Natural killer cell (primary cell): ENCODE results near the gene DENND5A. TPM values are rescaled to one million over a fixed set of nuclear protein-coding genes. Genes with fewer than 3 reads are reported as not detected.

ENCODE experiments used
- ATAC-seq, 3 donors: fragments of 150-1000 bp in 2 of 3; fragments of 200-7000 bp in 1 of 3; cut with Tn5 transposase; 1 replicate in 1 of 3; 2 replicates in 2 of 3; pipeline ENCODE4 v1.10.0; 2021; ENCODE audit warnings: mild to moderate bottlenecking in 2 of 3, moderate library complexity in 2 of 3
- DNase-seq, 2 donors: peaks; one replicate each; pipeline versions ENCODE4 v3.0.0 to v3.0.0-alpha.2; 2013 to 2021; ENCODE audit warnings: mixed read lengths in 1 of 2
- H3K27ac ChIP-seq: one replicate; pipeline ENCODE4 v1.5.1; 2013; ENCODE audit warnings: mild to moderate bottlenecking, low read length
- H3K27me3 ChIP-seq: one replicate; pipeline ENCODE4 v1.6.1; 2013; ENCODE audit warnings: low read length; ENCODE audit not compliant: control insufficient read depth, insufficient read depth
- H3K36me3 ChIP-seq: one replicate; pipeline ENCODE4 v1.6.1; 2013; ENCODE audit warnings: low read length; ENCODE audit not compliant: control insufficient read depth, insufficient read depth
- H3K4me1 ChIP-seq: one replicate; pipeline ENCODE4 v1.6.1; 2013; ENCODE audit warnings: low read length; ENCODE audit not compliant: control insufficient read depth, insufficient read depth
- H3K4me3 ChIP-seq: one replicate; pipeline ENCODE4 v1.5.1; 2013; ENCODE audit warnings: low read length
- H3K9me3 ChIP-seq: one replicate; pipeline ENCODE4 v1.6.1; 2013; ENCODE audit warnings: low read length; ENCODE audit not compliant: control insufficient read depth, insufficient read depth
- H3K27ac Mint-ChIP-seq, 2 donors: one replicate each; pipeline ENCODE4 v1.8.0; 2022; ENCODE audit warnings: mild to moderate bottlenecking in 2 of 2, mixed read lengths in 2 of 2, moderate library complexity in 1 of 2
- H3K27me3 Mint-ChIP-seq, 2 donors: one replicate each; pipeline ENCODE4 v1.8.0; 2022; ENCODE audit warnings: low read depth in 2 of 2, mixed read lengths in 2 of 2
- H3K36me3 Mint-ChIP-seq: one replicate; pipeline ENCODE4 v1.8.0; 2022; ENCODE audit warnings: mixed read lengths
- H3K4me1 Mint-ChIP-seq, 2 donors: one replicate each; pipeline ENCODE4 v1.8.0; 2022; ENCODE audit warnings: mixed read lengths in 2 of 2
- H3K4me3 Mint-ChIP-seq: one replicate; pipeline ENCODE4 v1.8.0; 2022; ENCODE audit warnings: mild to moderate bottlenecking, moderate library complexity, mixed read lengths
- H3K9me3 Mint-ChIP-seq, 2 donors: one replicate each; pipeline ENCODE4 v1.8.0; 2022; ENCODE audit warnings: mixed read lengths in 2 of 2
- WGBS: methylation state at CpG from one replicate; pipeline ENCODE4 v1.1.7; 2013; ENCODE audit warnings: missing lambda C conversion rate; ENCODE audit not compliant: insufficient coverage; 5-methylcytosine and 5-hydroxymethylcytosine counted together
- intact Hi-C: fragments of 100-400 bp; cut with micrococcal nuclease; formaldehyde crosslinking; loops from one replicate; pipeline ENCODE4 v1.14.2; 2022
- total RNA-seq, 4 donors: library from RNA; stranded (reverse); fragments of 120-200 nt in 1 of 4; gene quantifications; one replicate each; pipeline versions ENCODE4 v1.2.3 to v1.2.4, GENCODE V29; 2013 to 2022
- TF ChIP-seq, protein P1 (sequence below): fragments of 200-600 bp; IDR thresholded peaks from one replicate; pipeline ENCODE4 v1.8.0; 2022; ENCODE audit warnings: antibody characterized with exemption

The DENND5A gene
- total RNA-seq, 3 donors from 2014 or later (not counting 1 experiment from before 2014, with no cell fraction given) = 23.8 to 42.5 (median 38.7) TPM

GRCh38 chr11:9293646-9294045 lies 28.5 kb upstream of the DENND5A start:
- 98% methylated on average over 7 of the region's 7 CpGs for WGBS
- DNase-seq (no peak), ATAC-seq (no peak)
- TF ChIP-seq, protein P1, sequence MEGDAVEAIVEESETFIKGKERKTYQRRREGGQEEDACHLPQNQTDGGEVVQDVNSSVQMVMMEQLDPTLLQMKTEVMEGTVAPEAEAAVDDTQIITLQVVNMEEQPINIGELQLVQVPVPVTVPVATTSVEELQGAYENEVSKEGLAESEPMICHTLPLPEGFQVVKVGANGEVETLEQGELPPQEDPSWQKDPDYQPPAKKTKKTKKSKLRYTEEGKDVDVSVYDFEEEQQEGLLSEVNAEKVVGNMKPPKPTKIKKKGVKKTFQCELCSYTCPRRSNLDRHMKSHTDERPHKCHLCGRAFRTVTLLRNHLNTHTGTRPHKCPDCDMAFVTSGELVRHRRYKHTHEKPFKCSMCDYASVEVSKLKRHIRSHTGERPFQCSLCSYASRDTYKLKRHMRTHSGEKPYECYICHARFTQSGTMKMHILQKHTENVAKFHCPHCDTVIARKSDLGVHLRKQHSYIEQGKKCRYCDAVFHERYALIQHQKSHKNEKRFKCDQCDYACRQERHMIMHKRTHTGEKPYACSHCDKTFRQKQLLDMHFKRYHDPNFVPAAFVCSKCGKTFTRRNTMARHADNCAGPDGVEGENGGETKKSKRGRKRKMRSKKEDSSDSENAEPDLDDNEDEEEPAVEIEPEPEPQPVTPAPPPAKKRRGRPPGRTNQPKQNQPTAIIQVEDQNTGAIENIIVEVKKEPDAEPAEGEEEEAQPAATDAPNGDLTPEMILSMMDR = no peak
- Mint-ChIP-seq H3K27ac (no peak overlapping the region), H3K36me3 (no peaks in the 10 kb centered on the region), H3K27me3 (no peaks in the 10 kb centered on the region), H3K4me1 (no peaks in the 10 kb centered on the region), H3K4me3 (no peak overlapping the region), H3K9me3 (no peaks in the 10 kb centered on the region)
- Histone ChIP-seq H3K36me3 (peaks cover 4% of the 10 kb centered on the region), H3K27ac (no peak overlapping the region), H3K27me3 (no peaks in the 10 kb centered on the region), H3K9me3 (no peaks in the 10 kb centered on the region), H3K4me3 (no peak overlapping the region), H3K4me1 (no peaks in the 10 kb centered on the region)
- intact Hi-C loops = no loop called here

GRCh38 chr11:9285850-9286587 lies 20.9 kb upstream of the DENND5A start:
- Histone ChIP-seq H3K4me3 (no peak overlapping the region), H3K4me1 (no peaks in the 10 kb centered on the region), H3K36me3 (peaks cover 4% of the 10 kb centered on the region), H3K27me3 (no peaks in the 10 kb centered on the region), H3K9me3 (no peaks in the 10 kb centered on the region), H3K27ac (no peak overlapping the region)
- Mint-ChIP-seq H3K27me3 (no peaks in the 10 kb centered on the region), H3K27ac (no peak overlapping the region), H3K4me1 (peaks cover 1% of the 10 kb centered on the region in 2 donors), H3K9me3 (no peaks in the 10 kb centered on the region), H3K36me3 (peaks cover 1% of the 10 kb centered on the region), H3K4me3 (no peak overlapping the region)
- ATAC-seq = no peak
- intact Hi-C loops = no loop called here
- no peak for DNase-seq
- WGBS = 92% methylated on average over 11 of the region's 14 CpGs
- TF ChIP-seq, protein P1 = no peak

- H3K4me1 Mint-ChIP-seq = peaks cover 9 to 14% of the 10 kb centered on the region in 2 donors
- Histone ChIP-seq H3K4me1 (peaks cover 13% of the 10 kb centered on the region), H3K4me3 (no peak overlapping the region), H3K9me3 (no peaks in the 10 kb centered on the region), H3K36me3 (no peaks in the 10 kb centered on the region), H3K27ac (no peak overlapping the region), H3K27me3 (no peaks in the 10 kb centered on the region)
- ATAC-seq (peak; percentile 50 to 93 (median 84)), DNase-seq (peak in 1 of 2 donors; percentile 84)
- H3K36me3 Mint-ChIP-seq = peaks cover 7% of the 10 kb centered on the region
- intact Hi-C loops = loop anchor here (2.0 kb wide), 1 partner anchor 34 kb away; the partner anchor contains the start of gene TMEM41B
- 0% methylated on average over 2 of the region's 4 CpGs for WGBS
- no peaks in the 10 kb centered on the region for H3K9me3 Mint-ChIP-seq
- peak overlapping the region in 1 of 2 donors; percentile 75 for H3K27ac Mint-ChIP-seq
- TF ChIP-seq, protein P1 = no peak
- H3K4me3 Mint-ChIP-seq = peak overlapping the region; percentile 81
- no peaks in the 10 kb centered on the region for H3K27me3 Mint-ChIP-seq
These were observed 15.6 kb upstream of the DENND5A start for GRCh38 chr11:9280655-9281301.
